Thoracic aorta (tissue), 2 donors: ENCODE results near the gene GPR82. TPM values are rescaled to one million over a fixed set of nuclear protein-coding genes. Genes with fewer than 3 reads are reported as not detected.

Experiments used
- ATAC-seq: fragments of 150-250 bp; one replicate; pipeline ENCODE4 v1.8.0; 2017; ENCODE audit warnings: low read depth; ENCODE audit not compliant: insufficient number of reproducible peaks, low FRiP score
- DNase-seq: peaks from one replicate; pipeline ENCODE4 v3.0.0-alpha.2; 2020; ENCODE audit warnings: low spot score
- H3K27ac ChIP-seq, 2 donors: fragments of 200-600 bp; sonication (generic); 1 replicate in 1 of 2; 2 replicates in 1 of 2; pipeline ENCODE4 v1.5.1; 2016; ENCODE audit warnings: mild to moderate bottlenecking in 2 of 2, moderate library complexity in 2 of 2
- H3K27me3 ChIP-seq: fragments of 200-600 bp; sonication (generic); replicated peaks from 2 replicates; pipeline ENCODE4 v1.6.0; 2016; ENCODE audit warnings: mild to moderate bottlenecking; ENCODE audit not compliant: insufficient read depth
- H3K36me3 ChIP-seq: fragments of 200-600 bp; sonication (generic); one replicate; pipeline ENCODE4 v1.5.1; 2016
- H3K4me1 ChIP-seq, 2 donors: fragments of 200-600 bp; sonication (generic); 1 replicate in 1 of 2; 2 replicates in 1 of 2; pipeline versions ENCODE4 v1.5.1 to v1.6.0; 2016; ENCODE audit warnings: low read depth in 2 of 2, mild to moderate bottlenecking in 1 of 2; ENCODE audit not compliant: control insufficient read depth in 1 of 2
- H3K4me3 ChIP-seq: fragments of 200-600 bp; sonication (generic); 2 replicates; pipeline ENCODE4 v1.5.1; 2016; ENCODE audit warnings: mild to moderate bottlenecking
- H3K9me3 ChIP-seq: fragments of 200-600 bp; sonication (generic); 2 replicates; pipeline ENCODE4 v1.5.1; 2016
- CTCF ChIP-seq: fragments of 200-600 bp; sonication (generic); IDR thresholded peaks from one replicate; pipeline ENCODE4 v1.5.1; 2019; ENCODE audit warnings: antibody characterized with exemption
- total RNA-seq, 2 donors: library from RNA; depleted of rRNA; stranded (reverse); fragments of >200 nt; gene quantifications; one replicate each; pipeline versions ENCODE4 v1.1.0 to v1.2.3, GENCODE V29; 2016

GPR82 gene
- total RNA-seq, 2 donors from 2014 or later: 0.41 TPM; not detected in 1

- peaks cover 2% of the 10 kb centered on the region for H3K9me3 ChIP-seq
- H3K27ac ChIP-seq: peak overlapping the region in 1 of 2 donors; percentile 8
- TF ChIP-seq CTCF: no peak
- no peaks in the 10 kb centered on the region for H3K36me3 ChIP-seq
- H3K27me3 ChIP-seq: no peaks in the 10 kb centered on the region
- H3K4me3 ChIP-seq: no peak overlapping the region
- peaks cover 2 to 20% of the 10 kb centered on the region in 2 donors for H3K4me1 ChIP-seq
- no peak for ATAC-seq
- DNase-seq: no peak
Observed at GRCh38 chrX:41722816-41723618, 964 bp upstream of the GPR82 start.

- ATAC-seq (no peak), DNase-seq (no peak)
- no peaks in the 10 kb centered on the region for H3K27me3 ChIP-seq
- no peak for TF ChIP-seq CTCF
- no peak overlapping the region for H3K27ac ChIP-seq
- H3K9me3 ChIP-seq: no peaks in the 10 kb centered on the region
- no peaks in the 10 kb centered on the region for H3K36me3 ChIP-seq
- H3K4me3 ChIP-seq: no peak overlapping the region
- peaks cover under 1 to 2% of the 10 kb centered on the region in 2 donors for H3K4me1 ChIP-seq
Observed at GRCh38 chrX:41728125-41728524, 4.1 kb downstream of the GPR82 start.

- DNase-seq (no peak), ATAC-seq (no peak)
- H3K27me3 ChIP-seq: no peaks in the 10 kb centered on the region
- no peak for TF ChIP-seq CTCF
- H3K27ac ChIP-seq: no peak overlapping the region
- peaks cover 4 to 10% of the 10 kb centered on the region in 2 donors for H3K4me1 ChIP-seq
- no peaks in the 10 kb centered on the region for H3K9me3 ChIP-seq
- no peaks in the 10 kb centered on the region for H3K36me3 ChIP-seq
- no peak overlapping the region for H3K4me3 ChIP-seq
Observed at GRCh38 chrX:41730081-41730480, 6.1 kb downstream of the GPR82 start.

GRCh38 chrX:41732260-41732659, 8.3 kb downstream of the GPR82 start:
- Histone ChIP-seq H3K27ac (no peak overlapping the region), H3K27me3 (no peaks in the 10 kb centered on the region), H3K4me3 (no peak overlapping the region), H3K4me1 (peaks cover 4 to 10% of the 10 kb centered on the region in 2 donors), H3K9me3 (no peaks in the 10 kb centered on the region), H3K36me3 (no peaks in the 10 kb centered on the region)
- ATAC-seq: no peak
- DNase-seq: no peak
- no peak for TF ChIP-seq CTCF

- H3K4me3 ChIP-seq: no peak overlapping the region
- TF ChIP-seq CTCF: no peak
- DNase-seq: no peak
- H3K36me3 ChIP-seq: no peaks in the 10 kb centered on the region
- peaks cover 4 to 10% of the 10 kb centered on the region in 2 donors for H3K4me1 ChIP-seq
- H3K27me3 ChIP-seq: no peaks in the 10 kb centered on the region
- no peaks in the 10 kb centered on the region for H3K9me3 ChIP-seq
- ATAC-seq: no peak
- H3K27ac ChIP-seq: peak overlapping the region in 1 of 2 donors; percentile 44
Observed at GRCh38 chrX:41733939-41734338, 10.0 kb downstream of the GPR82 start.
